OCI-LY3 (cell line): ENCODE results near the gene RINL.

Experiments
- EZH2phosphoT487 ChIP-seq: fragments of 200-600 bp; shearing (Covaris generic); IDR thresholded peaks from 2 replicates; pipeline ENCODE4 v1.6.1; 2018; ENCODE audit warnings: antibody characterized with exemption, mixed run types, low read depth
- TF ChIP-seq, protein P1 (sequence below): fragments of 200-600, 300-600 bp; sonication (generic); IDR thresholded peaks from 2 replicates; pipeline ENCODE4 v1.5.1; 2014; ENCODE audit warnings: antibody characterized with exemption, low read length, low read depth

DNA sequence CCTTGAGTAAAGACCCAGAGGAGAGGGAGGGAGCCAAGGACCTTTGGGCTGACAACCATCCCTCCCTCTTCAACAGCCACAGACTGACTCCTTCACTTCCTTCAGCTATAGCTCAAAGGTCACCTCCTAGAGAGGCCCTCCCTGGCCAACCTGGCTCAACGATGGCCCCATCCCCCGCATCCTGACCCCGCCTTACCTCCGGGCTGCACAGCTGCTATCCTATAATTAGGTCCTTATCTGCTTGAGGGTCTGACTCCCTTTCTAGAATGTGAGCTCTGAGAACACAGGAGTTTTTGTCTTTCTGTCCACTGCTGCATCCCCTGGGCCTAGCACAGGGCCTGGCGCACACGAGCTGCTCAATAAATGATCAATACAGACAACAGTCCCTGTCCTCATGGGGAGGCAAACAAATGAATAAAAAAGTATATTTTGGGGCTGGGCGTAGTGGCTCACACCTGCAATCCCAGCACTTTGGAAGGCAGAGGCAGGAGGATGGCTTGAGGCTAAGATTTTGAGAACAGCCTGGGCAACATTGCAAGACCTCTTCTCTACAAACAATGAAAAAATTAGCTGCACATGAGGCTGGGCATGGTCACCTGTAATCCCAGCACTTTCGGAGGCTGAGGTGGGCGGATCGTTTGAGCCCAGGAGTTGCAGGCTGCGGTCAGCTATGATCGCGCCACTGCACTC lies 58.7 kb downstream of the RINL start:
- TF ChIP-seq, protein P1, sequence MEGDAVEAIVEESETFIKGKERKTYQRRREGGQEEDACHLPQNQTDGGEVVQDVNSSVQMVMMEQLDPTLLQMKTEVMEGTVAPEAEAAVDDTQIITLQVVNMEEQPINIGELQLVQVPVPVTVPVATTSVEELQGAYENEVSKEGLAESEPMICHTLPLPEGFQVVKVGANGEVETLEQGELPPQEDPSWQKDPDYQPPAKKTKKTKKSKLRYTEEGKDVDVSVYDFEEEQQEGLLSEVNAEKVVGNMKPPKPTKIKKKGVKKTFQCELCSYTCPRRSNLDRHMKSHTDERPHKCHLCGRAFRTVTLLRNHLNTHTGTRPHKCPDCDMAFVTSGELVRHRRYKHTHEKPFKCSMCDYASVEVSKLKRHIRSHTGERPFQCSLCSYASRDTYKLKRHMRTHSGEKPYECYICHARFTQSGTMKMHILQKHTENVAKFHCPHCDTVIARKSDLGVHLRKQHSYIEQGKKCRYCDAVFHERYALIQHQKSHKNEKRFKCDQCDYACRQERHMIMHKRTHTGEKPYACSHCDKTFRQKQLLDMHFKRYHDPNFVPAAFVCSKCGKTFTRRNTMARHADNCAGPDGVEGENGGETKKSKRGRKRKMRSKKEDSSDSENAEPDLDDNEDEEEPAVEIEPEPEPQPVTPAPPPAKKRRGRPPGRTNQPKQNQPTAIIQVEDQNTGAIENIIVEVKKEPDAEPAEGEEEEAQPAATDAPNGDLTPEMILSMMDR = no peak
- TF ChIP-seq EZH2phosphoT487 = no peak
